ENCODE data around the gene CTBS.

- TF ChIP-seq CTCF (IDR thresholded peaks at IDR 0.05; ENCODE audit: low read length) (no peak), EZH2 (IDR thresholded peaks at IDR 0.05; ENCODE audit: borderline replicate concordance, low read length) (no peak)
Observed at GRCh38 chr1:84606977-84607376, 32.7 kb upstream of the CTBS start.

All from OCI-LY1 (cell line).